ENCODE results near the gene PRKN. TPM values are rescaled to one million over a fixed set of nuclear protein-coding genes. Genes with fewer than 3 reads are reported as not detected.

The PRKN gene
- total RNA-seq, 4 donors from 2014 or later, result 9.6 to 17.0 (median 11.6) TPM

DNA sequence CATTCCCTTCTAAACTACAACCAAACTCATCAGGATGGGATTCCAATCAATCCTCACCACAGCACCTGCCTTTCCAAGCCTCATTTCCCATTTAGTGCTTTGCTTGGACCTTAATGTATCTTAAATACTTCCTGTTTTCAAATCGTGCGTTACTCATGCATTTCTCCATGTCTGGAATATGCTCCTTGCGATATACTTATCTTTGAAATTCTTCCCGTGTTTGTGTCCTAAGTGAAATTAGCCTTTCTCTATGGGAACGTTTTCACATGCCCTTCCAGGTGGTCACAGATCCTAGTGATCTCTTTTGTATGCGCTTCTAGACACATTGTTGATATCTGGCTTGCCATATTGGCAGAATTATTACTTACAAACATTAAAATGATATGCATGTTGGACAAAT is 833.1 kb downstream of the PRKN start:
- TF ChIP-seq, protein P1, sequence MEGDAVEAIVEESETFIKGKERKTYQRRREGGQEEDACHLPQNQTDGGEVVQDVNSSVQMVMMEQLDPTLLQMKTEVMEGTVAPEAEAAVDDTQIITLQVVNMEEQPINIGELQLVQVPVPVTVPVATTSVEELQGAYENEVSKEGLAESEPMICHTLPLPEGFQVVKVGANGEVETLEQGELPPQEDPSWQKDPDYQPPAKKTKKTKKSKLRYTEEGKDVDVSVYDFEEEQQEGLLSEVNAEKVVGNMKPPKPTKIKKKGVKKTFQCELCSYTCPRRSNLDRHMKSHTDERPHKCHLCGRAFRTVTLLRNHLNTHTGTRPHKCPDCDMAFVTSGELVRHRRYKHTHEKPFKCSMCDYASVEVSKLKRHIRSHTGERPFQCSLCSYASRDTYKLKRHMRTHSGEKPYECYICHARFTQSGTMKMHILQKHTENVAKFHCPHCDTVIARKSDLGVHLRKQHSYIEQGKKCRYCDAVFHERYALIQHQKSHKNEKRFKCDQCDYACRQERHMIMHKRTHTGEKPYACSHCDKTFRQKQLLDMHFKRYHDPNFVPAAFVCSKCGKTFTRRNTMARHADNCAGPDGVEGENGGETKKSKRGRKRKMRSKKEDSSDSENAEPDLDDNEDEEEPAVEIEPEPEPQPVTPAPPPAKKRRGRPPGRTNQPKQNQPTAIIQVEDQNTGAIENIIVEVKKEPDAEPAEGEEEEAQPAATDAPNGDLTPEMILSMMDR (IDR thresholded peaks at IDR 0.05; ENCODE audit: low read depth), result no peak

DNA sequence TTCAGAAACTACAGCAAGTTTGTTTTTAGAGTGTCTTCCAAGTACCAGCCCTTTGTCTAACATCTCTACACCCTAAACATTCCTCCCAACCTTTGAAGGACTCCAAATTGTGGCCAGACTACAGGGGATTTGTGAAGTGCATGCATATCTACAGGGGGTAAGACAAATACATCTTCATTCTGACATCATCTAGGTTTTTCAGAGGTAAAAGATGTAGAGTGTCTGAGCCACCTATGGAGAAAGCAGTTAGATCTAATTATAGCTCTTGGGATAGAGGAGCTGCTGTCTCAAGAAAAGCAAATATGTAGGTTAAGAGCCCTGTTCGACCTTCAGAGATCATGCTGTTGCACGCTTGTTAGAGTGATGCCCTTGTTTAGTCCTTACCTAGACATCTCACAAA is 836.0 kb downstream of the PRKN start:
- TF ChIP-seq, protein P1 (IDR thresholded peaks at IDR 0.05; ENCODE audit: low read depth), result no peak

DNA sequence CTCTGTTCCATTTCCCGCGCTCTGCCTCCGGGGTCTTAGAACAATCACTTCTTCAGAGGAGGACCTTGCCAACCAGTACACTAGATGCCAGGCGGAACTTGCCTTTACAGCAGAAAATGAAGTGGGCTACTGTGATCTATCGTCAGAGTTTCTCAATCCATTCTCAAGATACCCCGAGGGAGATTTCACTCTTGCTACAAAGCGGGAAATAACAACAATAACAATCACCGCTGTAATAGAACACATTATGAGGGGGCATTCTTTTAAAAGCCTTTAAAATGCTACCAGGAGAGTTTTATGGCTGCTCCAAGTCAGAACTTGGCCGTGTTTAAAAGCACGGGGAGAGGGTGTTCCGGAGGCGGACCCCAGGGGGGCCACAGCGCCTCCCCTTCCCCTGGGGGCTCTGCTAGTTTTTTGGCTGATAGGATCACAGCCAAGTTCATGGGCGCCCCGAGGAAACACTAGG is 836.7 kb downstream of the PRKN start:
- TF ChIP-seq, protein P1 (IDR thresholded peaks at IDR 0.05; ENCODE audit: low read depth), result no peak

DNA sequence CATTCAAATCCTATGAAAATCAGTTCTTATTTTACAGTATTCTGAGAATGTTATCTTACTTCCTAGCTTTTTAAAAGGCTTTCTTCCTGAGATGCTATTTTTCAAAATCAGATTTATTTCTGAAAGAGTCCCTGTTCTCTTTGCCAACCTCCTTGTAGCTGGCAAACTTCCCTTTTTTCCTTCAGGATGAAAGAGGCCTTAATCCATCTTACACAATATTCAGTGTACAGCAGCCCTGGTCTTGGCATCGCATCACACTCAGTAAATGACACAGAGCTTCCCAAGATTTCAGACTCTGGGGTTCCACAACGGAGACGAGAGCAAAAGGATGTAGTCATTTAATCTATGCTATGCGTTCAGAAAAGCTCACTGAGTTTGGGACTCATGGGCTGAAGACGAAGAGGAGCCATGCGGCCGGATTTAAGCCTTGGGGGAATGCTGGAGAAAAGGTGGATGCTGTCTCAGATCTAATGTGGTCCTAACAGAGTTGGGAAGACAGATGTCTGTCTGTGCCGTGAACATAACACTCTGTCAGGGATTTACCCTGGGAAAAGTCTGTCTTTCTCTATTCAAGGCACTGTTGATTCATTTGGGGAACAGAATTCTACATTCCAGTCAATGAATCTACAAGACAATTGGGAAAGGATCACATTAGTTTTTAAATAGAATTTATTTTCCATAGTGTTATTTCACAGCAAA is 837.3 kb downstream of the PRKN start:
- TF ChIP-seq, protein P1 (IDR thresholded peaks at IDR 0.05; ENCODE audit: low read depth), result no peak

DNA sequence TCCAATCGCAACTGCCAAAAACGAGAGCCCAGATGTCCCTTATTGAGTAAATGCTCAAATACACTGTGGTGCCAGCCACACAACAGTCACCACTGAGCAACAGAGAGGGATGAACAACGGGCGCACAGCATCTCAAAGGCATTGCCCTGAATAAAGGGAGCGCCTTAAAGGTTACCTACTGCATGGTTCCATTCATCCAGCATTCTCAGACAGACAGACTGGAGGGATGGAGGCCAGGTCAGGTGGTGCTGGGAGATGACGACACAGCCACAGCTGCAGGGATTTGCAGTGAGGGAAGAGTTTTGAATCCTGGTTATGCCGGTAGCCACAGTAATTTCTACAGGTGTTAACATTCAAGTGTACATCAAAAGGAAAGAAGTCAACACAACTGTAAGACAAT is 838.2 kb downstream of the PRKN start:
- TF ChIP-seq, protein P1 (IDR thresholded peaks at IDR 0.05; ENCODE audit: low read depth), result no peak

DNA sequence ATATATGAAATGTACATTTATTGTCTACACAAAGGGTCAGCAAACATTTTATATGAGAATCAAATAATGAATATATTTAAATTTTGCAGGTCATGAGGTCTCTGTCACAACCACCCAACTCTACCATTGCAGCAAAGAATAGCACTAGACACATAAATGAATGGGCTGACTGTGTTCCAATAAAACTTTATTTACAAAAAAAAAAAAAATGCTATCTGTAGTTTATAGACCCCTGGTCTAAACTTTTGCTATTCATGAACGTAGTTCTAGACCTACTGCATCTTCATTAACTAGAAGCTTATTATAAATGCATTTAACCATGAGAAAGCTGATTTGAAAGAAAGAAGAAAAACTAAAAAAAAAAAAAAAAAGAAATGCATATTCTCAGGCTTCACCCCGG is 842.8 kb downstream of the PRKN start:
- TF ChIP-seq, protein P1 (IDR thresholded peaks at IDR 0.05; ENCODE audit: low read depth), result no peak

DNA sequence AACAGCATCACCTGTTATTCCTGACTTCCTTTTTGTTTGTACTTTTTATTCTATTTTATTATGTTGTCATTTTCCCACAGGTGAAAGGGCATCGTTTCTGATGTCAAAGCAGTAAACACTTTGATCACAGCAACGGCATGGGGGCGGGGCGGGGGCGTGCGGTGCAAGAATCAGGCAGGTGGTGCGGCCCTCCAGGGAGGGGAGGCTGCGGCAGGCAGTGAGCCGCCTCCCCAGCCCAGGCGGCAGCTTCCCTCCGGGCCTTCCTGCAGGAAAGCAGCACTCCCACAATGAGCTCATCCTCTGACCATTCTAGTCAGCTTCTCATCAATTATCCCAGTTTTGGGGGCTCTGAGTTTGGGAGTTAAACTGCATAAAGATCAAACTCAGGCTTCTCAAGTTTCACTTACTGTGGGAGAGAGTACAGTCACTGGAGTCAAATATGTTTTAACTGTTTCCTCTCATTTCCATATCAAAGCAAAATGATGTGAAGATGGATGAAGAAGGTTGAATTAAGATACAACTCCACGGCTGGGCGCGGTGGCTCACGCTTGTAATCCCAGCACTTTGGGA is 845.3 kb downstream of the PRKN start:
- TF ChIP-seq, protein P1 (IDR thresholded peaks at IDR 0.05; ENCODE audit: low read depth), result no peak
